ENCODE results near the gene LONP2.
"Not testable (repeated sequence)": the region's sequence is repeated elsewhere in the genome, so short reads cannot be mapped to it uniquely, and the experiment has no call there.

The LONP2 gene

DNA sequence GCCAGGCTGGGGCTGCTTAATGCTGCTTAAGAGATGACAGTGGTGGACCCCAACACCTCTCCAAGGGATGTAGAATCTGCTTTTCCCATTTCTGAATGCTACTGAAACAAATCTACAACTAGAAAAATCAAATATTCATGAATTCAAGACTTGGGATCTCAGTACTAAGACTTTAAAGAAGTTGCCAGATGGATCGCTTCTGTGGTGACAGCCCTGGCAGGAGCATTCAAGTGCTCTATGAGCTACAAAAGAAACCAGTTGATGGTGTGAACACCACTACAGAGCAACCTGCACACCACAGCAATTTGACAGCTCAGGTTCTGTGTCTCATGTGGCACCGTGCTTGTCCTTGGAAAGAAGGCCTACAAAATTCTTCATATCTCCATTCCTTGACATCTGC lies 98.5 kb downstream of the LONP2 start:
- DNase-seq = no peak

- DNase-seq = no peak
Observed at GRCh38 chr16:48347191-48347865, 103.2 kb downstream of the LONP2 start.

DNA sequence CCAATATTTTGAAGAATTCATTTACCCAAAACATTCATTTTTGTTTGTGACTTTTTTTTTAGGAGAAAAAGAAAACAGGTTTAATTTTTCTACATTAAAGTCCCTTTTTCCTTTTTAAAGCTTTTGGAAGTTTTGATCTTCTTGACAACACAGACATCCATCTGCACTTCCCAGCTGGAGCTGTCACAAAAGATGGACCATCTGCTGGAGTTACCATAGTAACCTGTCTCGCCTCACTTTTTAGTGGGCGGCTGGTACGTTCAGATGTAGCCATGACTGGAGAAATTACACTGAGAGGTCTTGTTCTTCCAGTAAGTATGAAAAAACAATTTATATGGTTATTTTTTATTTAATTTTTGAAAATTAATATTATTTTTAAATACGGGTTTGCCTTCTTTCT lies 103.9 kb downstream of the LONP2 start:
- DNase-seq = peak; percentile 28

GRCh38 chr16:48350736-48351135 lies 106.6 kb downstream of the LONP2 start:
- no peak for DNase-seq

- DNase-seq = no peak
Observed at GRCh38 chr16:48352648-48353390, 108.7 kb downstream of the LONP2 start.

DNA sequence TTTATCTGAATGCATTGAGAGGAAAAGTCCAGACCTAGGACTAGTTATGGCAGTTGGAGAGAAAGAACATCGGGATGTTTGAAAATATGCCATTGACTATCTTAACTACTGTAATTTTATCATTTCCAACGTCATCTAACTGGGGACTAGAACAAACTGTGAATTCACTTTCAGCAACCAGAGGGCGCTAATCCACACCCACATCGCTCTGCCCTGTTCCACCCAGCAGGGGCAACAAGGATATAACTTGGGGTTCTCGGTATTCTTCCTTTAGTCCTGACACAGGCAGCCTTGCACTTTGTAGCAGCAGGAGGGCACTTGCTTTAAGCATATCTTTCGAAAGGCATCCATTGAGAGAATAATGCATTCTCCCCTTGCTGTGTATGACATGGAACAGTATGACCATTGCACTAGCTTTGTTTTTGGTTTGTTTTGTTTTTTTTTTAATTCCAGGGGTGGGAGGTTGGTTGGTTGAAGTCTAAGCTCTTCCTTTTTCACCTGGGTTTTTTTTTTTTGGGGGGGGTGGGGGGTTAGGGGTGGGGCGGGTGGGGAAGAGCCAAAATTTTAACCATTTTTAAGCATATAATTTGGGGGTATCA lies 109.6 kb downstream of the LONP2 start:
- DNase-seq = peak; percentile 33

- DNase-seq = not testable (repeated sequence)
Observed at GRCh38 chr16:48354385-48354784, 110.3 kb downstream of the LONP2 start.

- no peak for DNase-seq
Observed at GRCh38 chr16:48354877-48355855, 111.1 kb downstream of the LONP2 start.

GRCh38 chr16:48356633-48357376 lies 112.7 kb downstream of the LONP2 start:
- no peak for DNase-seq

DNA sequence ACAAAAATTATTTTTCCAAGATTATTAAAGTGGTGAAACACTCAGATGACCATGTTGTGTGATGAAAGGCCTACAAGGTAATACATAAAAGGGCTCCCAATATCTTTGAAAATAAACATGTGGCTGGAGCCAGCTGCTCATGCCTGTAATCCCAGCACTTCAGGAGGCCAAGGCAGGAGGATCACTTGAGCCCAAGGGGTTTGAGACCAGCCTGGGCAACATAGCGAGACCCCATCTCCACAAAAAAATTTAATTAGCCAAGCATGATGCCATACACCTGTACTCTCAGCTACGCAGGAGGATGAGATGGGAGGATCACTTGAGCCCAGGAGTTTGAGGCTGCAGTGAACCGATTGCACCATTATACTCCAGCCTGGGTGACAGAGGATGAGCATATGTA lies 114.3 kb downstream of the LONP2 start:
- no peak for DNase-seq

GRCh38 chr16:48359983-48360382 lies 115.9 kb downstream of the LONP2 start:
- no peak for DNase-seq

- DNase-seq = no peak
Observed at GRCh38 chr16:48361012-48361411, 116.9 kb downstream of the LONP2 start.

- DNase-seq = no peak
Observed at GRCh38 chr16:48361540-48362144, 117.5 kb downstream of the LONP2 start.

GRCh38 chr16:48365025-48365600 lies 121.0 kb downstream of the LONP2 start:
- DNase-seq = no peak

DNA sequence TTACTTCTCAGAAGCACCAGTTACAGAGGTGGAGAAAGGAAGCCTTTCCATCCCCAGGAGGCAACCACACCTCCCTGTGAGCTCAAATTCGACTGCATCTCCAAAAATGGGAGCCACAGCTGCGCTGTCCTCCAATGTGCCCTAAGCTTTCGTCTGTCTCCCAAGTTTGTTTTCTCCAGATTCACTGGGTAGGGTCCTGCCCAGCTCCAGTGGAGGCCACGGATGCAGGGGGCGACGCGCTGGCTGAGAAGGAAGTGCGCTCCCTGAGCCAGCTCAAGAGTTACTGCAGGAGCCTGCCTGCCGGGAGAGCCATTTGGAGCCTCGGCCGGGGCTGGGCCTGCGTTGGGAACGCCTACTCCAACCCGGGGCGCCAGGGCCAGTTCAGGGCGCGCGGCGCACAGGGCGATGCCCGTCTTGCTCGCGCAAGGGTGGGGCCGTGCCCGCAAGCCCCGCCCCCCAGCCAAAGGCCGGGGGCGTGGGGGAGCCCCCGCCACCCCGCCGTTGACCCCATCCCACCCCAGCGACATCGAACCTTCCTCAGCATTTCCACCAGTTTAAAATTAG lies 121.6 kb downstream of the LONP2 start:
- peak; percentile 67 for DNase-seq

DNA sequence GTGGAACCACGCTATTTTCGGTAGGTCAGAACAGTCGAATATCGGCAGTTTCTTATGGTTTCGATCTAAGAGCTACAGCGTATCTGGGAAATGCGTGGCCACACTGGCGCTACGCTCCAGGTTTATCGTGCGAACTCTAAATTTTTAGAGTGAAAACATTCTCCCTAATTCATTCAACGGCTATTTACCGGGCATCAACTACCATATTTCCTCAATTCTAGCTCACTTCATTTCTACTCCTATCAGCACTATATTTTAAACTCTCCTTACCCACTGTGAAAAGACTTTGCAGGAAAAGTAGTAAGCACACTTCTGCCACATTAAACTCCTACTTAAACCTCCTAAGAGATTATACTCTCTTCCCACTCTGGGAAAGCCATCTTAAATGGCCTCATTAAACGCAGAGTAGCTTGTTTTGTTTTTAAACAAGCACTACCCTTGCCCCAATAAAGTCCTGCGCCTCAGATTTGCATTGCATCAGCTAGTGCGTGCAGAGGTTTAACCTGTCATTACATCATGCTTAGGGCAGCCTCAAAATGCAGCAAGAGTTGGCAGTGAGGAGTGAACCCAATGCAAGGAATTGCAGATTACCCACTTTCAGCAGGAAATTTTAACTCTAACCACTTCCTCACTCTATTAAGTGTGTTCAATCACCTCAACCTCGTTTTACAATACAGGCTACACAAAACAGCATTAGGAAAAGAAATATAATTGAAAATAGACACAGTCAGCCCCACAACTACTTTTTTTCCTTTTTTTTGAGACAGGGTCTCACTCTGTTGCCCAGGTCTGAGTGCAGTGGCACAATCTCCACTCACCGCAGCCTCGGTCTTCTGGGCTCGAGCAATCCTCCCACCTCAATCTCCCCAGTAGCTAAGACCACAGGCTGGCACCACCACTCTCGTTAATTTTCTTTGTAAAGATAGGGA lies 122.3 kb downstream of the LONP2 start:
- no peak for DNase-seq

DNA sequence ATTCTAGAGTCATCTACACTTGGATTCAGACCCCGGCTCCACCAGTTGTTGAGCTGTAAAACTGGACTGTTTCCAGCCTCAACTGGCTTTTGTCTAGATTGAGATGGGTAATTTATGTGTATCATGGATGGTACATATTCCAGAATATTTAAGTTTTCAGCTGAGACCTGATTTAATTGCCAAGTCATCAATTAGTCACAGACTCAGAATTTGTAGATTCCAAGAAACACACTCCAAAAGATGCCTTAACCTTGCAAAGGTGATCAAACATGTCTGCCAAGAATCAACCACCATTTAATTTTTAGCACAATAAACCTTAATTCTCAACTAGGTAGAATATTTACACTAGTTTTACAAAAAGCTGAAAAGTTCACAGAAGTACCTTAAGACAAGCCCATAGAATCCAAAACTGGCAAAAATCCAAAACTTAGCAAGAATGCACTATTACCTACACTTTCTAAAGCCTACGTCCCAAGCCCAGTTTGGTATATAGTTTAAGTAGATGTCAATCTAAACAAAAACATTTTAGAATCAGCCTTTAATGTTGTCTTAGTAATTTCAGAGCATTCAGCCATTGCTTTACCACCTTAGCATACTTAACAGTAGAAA lies 123.4 kb downstream of the LONP2 start:
- no peak for DNase-seq

GRCh38 chr16:48369765-48370164 lies 125.7 kb downstream of the LONP2 start:
- no peak for DNase-seq

- DNase-seq = no peak
Observed at GRCh38 chr16:48370229-48370628, 126.1 kb downstream of the LONP2 start.
